OCI-M2 (cell line): ENCODE results near the gene LILRA2.
"Not testable (repeated sequence)": the region's sequence is repeated elsewhere in the genome, so short reads cannot be mapped to it uniquely, and the experiment has no call there.

Experiments used
- DNase-seq: peaks from one replicate; lab custom pipeline; 2025; ENCODE audit not compliant: unreplicated experiment; lab: John Stamatoyannopoulos, UW

LILRA2 gene

GRCh38 chr19:54573330-54573872 lies at the start of gene LILRA2:
Gene LILRA2 (plus strand): TSS chr19:54573790. CDS start chr19:54573879, 89 bp downstream.
- no peak for DNase-seq

DNA sequence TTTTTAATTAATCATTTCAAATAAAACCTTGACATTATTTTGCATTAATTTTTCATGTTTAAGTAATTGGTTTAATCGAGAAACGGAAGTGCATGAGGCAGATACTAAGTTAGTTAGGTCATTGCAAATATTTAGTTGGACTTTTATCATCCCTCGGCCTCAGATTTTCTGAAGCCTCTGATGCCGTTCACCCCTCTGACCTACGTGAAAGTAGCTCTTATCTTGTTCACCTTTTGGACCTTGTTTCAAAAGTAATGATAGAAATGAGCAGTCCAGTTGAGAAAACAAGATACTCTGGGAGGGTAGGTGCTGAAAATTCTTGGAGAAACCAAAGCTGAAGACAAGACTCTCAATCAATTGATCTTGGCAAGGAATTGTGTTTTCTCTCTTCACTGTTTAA lies 48.0 kb upstream of the LILRA2 start:
- DNase-seq, result no peak

DNA sequence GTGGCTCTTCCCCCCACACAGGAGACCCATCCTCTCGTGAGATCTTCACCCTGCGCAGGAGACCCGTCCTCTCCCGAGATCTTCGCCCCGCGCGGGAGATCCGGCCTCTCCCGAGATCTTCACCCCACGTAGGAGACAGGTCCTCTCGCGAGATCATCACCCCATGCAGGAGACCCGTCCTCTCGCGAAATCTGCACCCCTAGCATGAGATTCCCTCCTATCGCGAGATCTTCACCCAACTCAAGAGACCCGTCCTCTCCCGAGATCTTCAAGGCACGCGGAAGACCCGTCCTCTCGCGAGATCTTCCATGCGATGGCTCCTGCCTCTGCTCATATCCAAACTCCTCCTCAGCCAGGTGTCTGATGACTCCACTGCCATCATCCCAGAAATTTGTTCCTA lies 46.6 kb upstream of the LILRA2 start:
- no peak for DNase-seq

GRCh38 chr19:54530866-54531265 lies 42.7 kb upstream of the LILRA2 start:
- DNase-seq, result no peak

DNA sequence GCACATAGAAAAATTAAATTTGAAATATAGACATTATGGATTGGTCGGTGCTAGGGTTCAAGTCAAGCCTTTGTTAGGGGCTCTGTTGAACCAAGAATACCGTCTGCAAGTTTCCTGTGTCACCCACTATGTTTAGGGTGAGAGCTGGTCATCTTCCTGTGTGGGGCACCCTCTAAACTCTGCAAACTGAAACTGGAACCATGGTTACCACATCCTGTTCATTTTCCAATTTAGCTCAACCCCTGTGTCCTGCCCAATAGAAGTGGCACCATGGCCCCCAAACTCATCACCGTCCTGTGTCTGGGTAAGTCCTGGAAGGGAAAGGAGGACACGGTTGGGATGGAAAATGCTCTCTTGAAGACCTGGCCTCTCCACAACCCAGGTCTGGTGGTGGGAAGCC lies 41.1 kb upstream of the LILRA2 start:
- DNase-seq, result no peak

- DNase-seq, result no peak
These were observed 40.1 kb upstream of the LILRA2 start for GRCh38 chr19:54533476-54533875.

- DNase-seq, result no peak
These were observed 39.4 kb upstream of the LILRA2 start for GRCh38 chr19:54534156-54534555.

DNA sequence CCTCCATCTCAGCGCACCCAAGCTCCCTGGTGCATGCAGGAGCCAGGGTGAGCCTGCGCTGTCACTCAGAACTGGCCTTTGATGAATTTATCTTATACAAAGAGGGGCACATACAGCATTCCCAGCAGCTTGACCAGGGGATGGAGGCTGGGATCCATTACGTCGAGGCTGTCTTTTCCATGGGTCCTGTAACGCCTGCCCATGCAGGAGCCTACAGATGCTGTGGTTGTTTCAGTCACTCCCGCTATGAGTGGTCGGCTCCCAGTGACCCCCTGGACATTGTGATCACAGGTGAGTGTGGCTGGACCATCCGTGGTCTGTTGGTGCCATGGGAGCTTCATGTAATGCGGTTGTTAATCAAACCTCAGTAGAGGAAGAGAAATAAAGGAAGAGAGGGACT lies 38.0 kb upstream of the LILRA2 start:
- no peak for DNase-seq

GRCh38 chr19:54536956-54537355 lies 36.6 kb upstream of the LILRA2 start:
- no peak for DNase-seq

GRCh38 chr19:54541712-54542111 lies 31.9 kb upstream of the LILRA2 start:
- no peak for DNase-seq

DNA sequence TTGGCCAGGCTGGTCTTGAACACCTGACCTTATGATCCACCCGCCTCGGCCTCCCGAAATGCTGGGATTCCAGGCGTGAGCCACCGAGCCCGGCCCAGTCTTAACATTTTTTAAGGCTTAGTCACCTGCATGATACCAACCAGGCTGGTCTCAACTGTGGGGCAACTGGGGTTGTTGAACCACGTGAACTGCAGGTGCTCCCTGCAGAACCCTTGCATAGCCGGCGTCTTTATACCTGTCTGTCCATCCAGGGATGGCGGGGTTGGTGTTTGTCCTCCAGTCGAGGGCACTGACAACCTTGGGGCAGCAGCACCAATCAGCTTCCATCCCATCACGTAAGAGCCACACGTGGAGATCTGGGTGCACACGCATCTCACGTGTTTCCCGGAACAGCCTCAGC lies 24.8 kb upstream of the LILRA2 start:
- DNase-seq, result no peak

- no peak for DNase-seq
These were observed 24.4 kb upstream of the LILRA2 start for GRCh38 chr19:54549224-54549623.

DNA sequence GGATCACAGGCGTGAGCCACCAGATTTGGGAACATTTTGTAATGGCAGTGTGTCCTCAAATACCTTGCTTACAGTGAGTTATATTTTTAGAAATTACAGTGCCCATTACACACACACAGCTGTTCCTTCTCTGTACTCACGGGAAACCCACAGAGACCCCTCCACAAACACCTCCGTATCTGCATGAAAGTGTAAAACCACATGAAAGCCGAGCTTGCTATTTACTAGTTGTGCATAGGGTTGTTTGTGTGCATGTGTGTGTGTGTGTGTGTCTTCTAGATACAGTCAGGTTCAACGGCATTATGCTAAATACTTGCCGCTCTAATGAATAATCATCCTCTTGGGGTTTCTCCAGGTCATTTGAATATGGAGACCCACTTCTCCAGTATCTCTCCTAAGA lies 22.3 kb upstream of the LILRA2 start:
- no peak for DNase-seq

GRCh38 chr19:54551950-54552912 lies 21.4 kb upstream of the LILRA2 start:
- no peak for DNase-seq

GRCh38 chr19:54552913-54553310 lies 20.7 kb upstream of the LILRA2 start:
- no peak for DNase-seq

DNA sequence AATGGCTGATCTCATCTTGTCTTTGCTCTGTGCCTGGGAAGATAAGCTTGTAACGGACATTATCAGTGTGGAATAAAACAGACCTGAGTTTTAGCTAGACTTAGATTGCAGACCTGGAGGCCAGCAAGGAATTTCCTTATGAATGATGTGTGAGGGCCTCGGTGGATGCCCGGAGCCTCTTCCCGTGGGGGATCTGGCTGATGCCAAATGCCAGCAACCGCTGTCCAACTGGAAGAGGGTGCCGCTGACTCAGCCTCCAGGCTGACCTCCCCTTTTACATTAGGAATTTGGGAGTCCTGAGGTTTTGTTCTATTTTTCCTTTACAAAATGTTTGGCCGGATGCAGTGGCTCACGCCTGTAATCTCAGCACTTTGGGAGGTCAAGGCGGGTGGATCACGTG lies 19.6 kb upstream of the LILRA2 start:
- no peak for DNase-seq

- DNase-seq, result no peak
These were observed 18.7 kb upstream of the LILRA2 start for GRCh38 chr19:54554896-54555295.

- no peak for DNase-seq
These were observed 17.4 kb upstream of the LILRA2 start for GRCh38 chr19:54556194-54556593.

DNA sequence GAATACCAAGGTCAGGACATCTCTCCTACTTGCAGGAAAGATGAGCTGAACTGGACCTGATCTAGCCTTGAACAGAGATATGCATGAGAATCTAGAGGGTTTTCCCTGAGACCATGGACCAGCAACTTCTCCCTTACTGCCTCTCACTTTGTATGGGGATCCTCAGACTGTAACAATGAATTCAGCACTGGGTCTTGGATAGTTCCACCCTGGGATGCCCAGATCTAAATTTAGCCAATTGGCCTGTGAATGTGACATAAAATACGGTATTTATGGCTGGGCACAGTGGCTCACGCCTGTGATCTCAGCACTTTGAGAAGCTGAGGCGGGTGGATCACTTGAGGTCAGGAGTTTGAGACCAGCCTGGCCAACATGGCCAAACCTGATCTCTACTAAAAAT lies 15.3 kb upstream of the LILRA2 start:
- no peak for DNase-seq

- no peak for DNase-seq
These were observed 12.7 kb upstream of the LILRA2 start for GRCh38 chr19:54560881-54561385.

- DNase-seq, result no peak
These were observed 11.8 kb upstream of the LILRA2 start for GRCh38 chr19:54561840-54562239.

DNA sequence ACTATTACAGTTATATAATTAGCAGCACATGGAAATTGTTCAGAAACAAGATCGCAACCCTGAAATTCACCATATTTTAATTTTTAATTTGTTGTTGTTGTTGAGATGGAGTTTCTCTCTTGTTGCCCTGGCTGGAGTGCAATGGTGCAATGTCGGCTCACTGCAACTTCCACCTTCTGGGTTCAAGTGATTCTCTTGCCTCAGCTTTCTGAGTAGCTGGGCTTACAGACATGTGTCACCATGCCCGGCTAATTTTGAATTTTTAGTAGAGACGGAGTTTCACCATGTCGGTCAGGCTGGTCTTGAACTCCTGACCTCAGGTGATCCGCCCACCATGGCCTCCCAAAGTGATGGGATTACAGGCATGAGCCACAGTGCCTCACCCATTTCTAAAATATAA lies 10.4 kb upstream of the LILRA2 start:
- not testable (repeated sequence) for DNase-seq
